Measurements from ENCODE around the gene LRP1. TPM values are rescaled to one million over a fixed set of nuclear protein-coding genes. Genes with fewer than 3 reads are reported as not detected.

LRP1 gene
- total RNA-seq, 1 experiment from 2014 or later: 28.4 TPM

GRCh38 chr12:57146961-57147944, 19.0 kb downstream of the LRP1 start, which contains the start of gene LRP1-AS:
Gene LRP1-AS (minus strand): TSS chr12:57147619.
- in situ Hi-C loops (cut with HindIII; ENCODE audit: low pct_unique_long_range_greater_than_20kb, low sequenced_read_pairs): no loop called here
- no peak for DNase-seq (ENCODE audit: low read depth)

DNA sequence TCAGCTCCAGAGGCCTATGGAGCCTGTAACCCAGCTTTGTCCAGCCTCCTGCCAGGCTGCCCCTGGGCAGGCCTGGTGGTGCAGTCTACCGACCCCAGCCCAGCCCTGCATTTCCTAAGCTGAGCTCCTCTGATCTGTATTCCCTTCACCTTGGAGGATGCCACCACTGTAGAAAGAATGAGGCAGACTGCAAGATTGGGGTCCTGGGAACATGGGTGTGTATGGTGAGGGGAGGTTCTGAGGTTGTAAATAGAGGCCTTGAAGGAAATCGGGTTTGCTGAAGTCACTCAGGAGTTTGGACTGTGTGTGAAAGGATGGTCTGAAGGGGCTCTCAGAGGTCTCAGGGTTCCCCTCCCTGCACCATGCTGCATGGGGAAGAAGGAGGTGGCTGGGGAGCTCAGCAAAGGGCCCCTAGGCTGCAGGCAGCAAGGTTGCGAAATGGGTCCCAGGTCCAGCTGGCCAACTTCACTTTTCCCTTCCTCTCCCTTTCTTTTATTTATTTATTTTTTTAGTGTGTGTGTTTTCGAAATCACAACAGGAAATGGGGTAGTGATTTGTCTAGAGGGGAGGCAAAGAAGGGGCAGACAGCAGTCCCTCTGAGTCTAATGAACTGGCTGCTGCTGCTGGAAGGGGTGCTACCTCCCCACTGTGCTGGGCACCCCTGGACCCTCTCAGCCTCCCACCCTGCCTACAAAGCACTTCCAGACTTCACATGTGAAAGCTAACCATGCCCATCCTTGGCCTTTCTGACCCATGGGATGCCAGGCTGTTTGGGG, 20.4 kb downstream of the LRP1 start:
- no peak for DNase-seq (ENCODE audit: low read depth)
- in situ Hi-C loops (cut with HindIII; ENCODE audit: low pct_unique_long_range_greater_than_20kb, low sequenced_read_pairs): no loop called here

GRCh38 chr12:57149245-57149900, 21.1 kb downstream of the LRP1 start:
- DNase-seq (ENCODE audit: low read depth): no peak
- in situ Hi-C loops (cut with HindIII; ENCODE audit: low pct_unique_long_range_greater_than_20kb, low sequenced_read_pairs): no loop called here

DNA sequence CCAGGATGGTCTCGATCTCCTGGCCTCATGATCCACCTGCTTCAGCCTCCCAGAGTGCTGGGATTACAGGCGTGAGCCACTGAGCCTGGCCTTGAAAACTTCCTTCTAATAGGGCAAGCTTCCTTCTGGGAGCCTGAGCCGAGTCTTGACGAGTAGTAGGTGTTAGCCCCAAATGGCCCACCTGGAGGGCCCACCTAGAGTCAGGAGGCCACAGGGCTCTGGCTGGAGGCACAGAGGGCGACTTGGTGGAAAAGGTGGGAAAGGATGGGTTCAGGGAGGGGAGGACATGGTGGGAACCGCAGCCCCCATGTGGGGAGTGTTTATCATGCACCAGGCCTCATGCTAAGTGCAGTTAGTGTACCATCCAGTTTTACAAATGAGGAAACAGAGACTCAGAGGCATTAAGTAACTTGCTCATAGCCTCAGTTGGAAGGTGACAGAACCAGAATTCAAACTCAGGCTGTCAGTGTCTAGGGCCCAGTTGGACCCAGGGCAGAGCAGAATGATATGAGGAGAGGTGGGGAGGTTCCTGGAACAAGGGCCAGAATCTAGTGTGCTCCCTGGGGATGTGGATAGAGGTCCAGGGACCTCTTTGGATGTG, 22.2 kb downstream of the LRP1 start:
- DNase-seq (ENCODE audit: low read depth): no peak
- in situ Hi-C loops (cut with HindIII; ENCODE audit: low pct_unique_long_range_greater_than_20kb, low sequenced_read_pairs): no loop called here

GRCh38 chr12:57151741-57152630, 23.7 kb downstream of the LRP1 start:
- DNase-seq (ENCODE audit: low read depth): no peak
- in situ Hi-C loops (cut with HindIII; ENCODE audit: low pct_unique_long_range_greater_than_20kb, low sequenced_read_pairs): no loop called here

DNA sequence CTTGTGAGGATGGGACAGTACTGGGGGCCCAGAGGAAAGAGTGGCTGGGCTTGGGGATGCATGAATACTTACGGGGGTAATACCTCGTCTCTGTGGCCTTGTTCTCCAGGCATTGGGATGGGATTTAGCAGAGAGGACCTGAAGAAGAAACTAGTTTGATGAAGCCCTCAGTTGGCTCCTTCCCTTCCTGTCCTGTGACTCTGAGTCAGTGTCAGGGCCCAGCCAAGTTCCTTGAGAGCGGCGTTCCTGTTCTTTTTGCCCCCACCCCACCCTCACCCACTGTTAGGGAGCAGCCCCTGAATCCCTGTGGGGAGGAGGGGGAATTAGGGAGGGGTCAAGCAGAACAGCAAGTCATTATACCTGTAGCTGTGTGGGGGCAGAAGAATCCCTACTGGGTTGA, 24.4 kb downstream of the LRP1 start:
- in situ Hi-C loops (cut with HindIII; ENCODE audit: low pct_unique_long_range_greater_than_20kb, low sequenced_read_pairs): no loop called here
- no peak for DNase-seq (ENCODE audit: low read depth)

GRCh38 chr12:57153415-57153997, 25.2 kb downstream of the LRP1 start:
- DNase-seq (ENCODE audit: low read depth): no peak
- in situ Hi-C loops (cut with HindIII; ENCODE audit: low pct_unique_long_range_greater_than_20kb, low sequenced_read_pairs): no loop called here

- no peak for DNase-seq (ENCODE audit: low read depth)
- in situ Hi-C loops (cut with HindIII; ENCODE audit: low pct_unique_long_range_greater_than_20kb, low sequenced_read_pairs): no loop called here
Measured at GRCh38 chr12:57154076-57154475, 25.8 kb downstream of the LRP1 start.

DNA sequence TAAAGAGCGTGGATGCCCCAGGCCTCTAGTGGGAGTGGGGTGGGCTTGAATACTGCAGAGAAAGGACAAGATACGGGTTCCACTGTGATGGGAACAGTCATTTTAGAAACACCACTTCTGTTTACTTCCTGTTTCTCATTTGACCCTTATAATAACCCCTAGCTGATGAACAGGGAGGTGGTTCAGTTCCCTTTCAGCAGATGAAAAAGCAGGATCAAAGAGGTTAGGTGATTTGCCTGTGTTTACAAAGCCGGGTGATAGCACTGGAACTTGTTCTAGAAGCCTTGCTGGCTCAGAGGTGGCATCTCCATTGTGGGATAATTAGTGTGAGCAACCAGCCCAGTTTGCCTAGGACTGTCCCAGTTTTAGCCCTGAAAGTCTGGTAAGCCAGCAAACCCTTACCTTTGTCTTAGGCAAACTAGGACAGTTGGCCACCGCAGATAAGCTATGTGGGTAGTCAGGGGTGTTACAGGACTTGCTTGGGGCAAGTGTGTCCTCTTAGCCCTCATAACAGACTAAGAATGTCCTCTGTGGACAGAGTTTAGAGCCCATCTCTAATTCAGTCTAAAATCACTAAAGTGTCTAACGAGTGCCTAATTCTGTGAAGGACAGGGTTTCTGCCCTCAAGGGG, 26.6 kb downstream of the LRP1 start:
- in situ Hi-C loops (cut with HindIII; ENCODE audit: low pct_unique_long_range_greater_than_20kb, low sequenced_read_pairs): no loop called here
- no peak for DNase-seq (ENCODE audit: low read depth)

DNA sequence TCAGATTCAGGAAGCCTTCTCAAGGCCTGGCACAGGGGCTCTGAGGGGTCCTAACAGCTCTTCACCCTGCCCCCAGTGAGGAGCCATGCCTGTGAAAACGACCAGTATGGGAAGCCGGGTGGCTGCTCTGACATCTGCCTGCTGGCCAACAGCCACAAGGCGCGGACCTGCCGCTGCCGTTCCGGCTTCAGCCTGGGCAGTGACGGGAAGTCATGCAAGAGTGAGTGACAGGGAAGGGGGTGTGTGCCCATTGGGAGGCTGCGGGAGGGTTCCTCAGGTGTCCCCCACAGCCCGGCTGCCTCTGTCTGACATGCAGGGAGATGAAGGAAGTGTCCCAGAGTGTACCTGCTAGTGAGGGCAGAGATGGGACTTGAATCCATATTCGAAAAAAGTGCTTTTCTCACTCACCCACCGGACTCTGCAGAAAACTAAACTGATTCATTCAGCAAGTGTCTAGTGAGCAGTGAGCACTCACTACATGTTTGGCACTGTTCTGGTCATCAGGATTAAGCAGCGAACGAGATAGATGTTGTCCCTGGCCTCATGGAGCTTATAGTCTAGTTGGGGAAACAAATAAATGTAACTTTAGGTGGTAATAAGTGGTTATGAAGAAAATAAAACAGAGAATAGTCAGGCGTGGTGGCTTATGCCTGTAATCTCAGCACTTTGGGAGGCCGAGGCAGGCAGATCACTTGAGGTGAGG, 28.6 kb downstream of the LRP1 start:
- no peak for DNase-seq (ENCODE audit: low read depth)
- in situ Hi-C loops (cut with HindIII; ENCODE audit: low pct_unique_long_range_greater_than_20kb, low sequenced_read_pairs): no loop called here

DNA sequence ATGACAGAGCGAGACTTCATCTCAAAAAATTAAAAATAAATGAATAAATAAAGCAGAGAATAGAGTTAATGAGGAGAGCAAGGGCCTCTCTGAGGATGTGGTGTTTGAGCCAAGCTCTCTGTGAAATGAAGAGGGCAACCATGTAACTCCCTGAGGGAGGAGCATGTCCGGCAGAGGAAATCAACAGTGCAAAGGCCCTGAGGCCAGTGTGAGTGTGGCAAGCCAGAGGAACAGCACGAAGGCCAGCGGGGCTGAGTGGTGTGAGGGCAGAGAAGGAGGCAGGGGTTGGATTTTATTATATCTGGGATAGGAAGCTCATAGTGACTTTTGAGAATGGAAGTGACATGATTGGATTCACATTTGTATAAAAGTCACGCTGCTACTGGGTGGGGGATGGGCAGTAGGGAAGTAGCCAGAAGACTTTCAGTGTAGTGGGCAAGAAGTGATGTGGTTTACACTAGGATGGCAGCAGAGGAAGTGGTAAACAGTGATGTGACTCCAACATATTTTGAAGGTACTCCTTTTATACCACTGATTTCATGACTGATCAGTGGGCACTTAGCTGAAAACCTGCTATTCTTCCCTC, 29.4 kb downstream of the LRP1 start:
- in situ Hi-C loops (cut with HindIII; ENCODE audit: low pct_unique_long_range_greater_than_20kb, low sequenced_read_pairs): no loop called here
- DNase-seq (ENCODE audit: low read depth): no peak

DNA sequence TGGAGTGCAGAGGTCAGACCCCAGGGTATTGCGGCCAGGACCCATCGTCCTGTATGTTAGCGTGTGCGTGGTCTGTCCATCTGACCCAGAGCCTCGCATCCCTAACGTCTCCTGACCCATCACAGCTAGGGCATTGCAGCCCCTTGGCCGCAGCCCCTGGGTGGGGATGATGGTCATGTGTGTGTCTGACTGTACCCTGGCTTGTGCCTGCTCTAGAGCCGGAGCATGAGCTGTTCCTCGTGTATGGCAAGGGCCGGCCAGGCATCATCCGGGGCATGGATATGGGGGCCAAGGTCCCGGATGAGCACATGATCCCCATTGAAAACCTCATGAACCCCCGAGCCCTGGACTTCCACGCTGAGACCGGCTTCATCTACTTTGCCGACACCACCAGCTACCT, 29.9 kb downstream of the LRP1 start:
- in situ Hi-C loops (cut with HindIII; ENCODE audit: low pct_unique_long_range_greater_than_20kb, low sequenced_read_pairs): no loop called here
- no peak for DNase-seq (ENCODE audit: low read depth)

GRCh38 chr12:57158665-57159064, 30.4 kb downstream of the LRP1 start:
- DNase-seq (ENCODE audit: low read depth): no peak
- in situ Hi-C loops (cut with HindIII; ENCODE audit: low pct_unique_long_range_greater_than_20kb, low sequenced_read_pairs): no loop called here

DNA sequence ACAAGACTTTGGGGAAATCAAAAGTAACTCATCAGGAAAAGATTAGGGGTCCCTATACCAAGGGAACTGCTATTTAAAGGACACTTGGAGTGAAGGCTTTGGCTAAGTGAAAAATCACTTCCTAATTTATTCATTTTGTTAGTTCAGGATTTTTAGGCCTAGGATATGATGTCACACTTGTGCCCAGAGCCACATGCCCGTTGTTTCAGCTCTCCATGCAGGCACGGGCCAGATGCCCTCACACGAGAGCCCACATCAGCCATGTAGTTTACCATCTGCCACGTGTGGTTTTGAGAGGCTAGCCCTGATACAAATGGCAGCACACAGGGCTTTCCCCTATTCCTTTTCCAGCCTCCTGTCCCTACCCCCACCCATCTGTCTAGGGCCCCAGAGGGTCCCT, 31.0 kb downstream of the LRP1 start:
- DNase-seq (ENCODE audit: low read depth): no peak
- in situ Hi-C loops (cut with HindIII; ENCODE audit: low pct_unique_long_range_greater_than_20kb, low sequenced_read_pairs): no loop called here

DNA sequence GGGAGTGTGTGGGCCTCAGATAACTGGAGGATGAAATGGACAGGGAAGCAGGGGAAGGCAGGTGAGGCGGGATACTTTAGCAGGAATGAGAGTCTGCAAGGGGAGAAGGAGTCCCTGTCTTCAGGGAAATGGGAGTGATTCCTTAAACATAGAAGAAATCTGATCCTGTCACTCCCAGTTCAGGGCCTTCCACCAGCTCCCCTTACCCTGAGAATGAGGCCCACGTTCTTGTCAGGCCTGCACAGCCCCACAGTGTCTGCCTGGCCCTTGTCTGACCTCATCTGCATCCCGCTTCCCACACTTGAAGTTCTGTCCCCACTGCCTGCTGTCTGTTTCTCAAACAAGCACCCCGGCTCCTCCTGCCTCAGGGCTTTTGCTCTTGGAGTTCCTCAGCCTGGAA, 31.8 kb downstream of the LRP1 start:
- DNase-seq (ENCODE audit: low read depth): no peak
- in situ Hi-C loops (cut with HindIII; ENCODE audit: low pct_unique_long_range_greater_than_20kb, low sequenced_read_pairs): no loop called here

GRCh38 chr12:57160741-57161140, 32.5 kb downstream of the LRP1 start:
- in situ Hi-C loops (cut with HindIII; ENCODE audit: low pct_unique_long_range_greater_than_20kb, low sequenced_read_pairs): no loop called here
- no peak for DNase-seq (ENCODE audit: low read depth)
